HG03575 (cell line): ENCODE data around the gene NCLN.
"Not testable (repeated sequence)": the region's sequence is repeated elsewhere in the genome, so short reads cannot be mapped to it uniquely, and the experiment has no call there.

Experiments used
- ATAC-seq: cut with Tn5 transposase; IDR thresholded peaks from one replicate; pipeline ENCODE4 v1.9.1; 2021; ENCODE audit not compliant: unreplicated experiment, insufficient number of reproducible peaks, low FRiP score; ENCODE audit errors: extremely low read depth

NCLN gene

DNA sequence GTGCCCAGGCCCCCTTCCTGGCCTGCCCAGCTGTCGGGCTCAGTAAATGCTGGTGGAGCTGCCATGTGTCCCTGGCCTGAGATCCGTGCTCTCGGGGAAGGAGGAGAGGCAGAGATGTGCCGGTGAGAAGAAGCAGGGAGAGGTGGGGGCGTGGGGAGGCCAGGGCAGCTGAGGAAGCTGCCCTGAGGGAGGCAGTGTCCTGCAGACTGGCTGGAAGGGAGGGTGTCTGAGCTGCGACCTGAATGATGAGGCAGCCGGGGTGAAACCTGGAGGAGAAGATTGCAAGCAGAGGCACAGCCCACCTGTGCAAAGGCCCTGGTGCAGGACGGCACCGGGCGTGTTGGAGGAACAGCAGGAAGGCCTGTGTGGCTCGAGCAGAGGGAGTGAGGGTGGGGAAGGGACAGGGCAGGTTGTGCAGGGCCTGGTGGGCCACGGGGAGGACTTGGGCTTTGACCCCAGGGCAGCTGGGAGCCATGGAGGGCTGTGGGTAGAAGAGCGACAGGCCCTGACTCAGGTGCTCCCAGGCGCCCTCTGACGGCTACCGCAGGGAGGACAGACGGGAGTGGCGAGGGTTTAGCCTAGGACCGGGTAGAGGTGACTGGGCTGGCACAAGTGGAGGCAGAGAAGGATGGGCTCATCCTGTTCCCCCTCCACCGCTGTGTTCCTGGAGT lies 24.8 kb downstream of the NCLN start:
- ATAC-seq = no peak

DNA sequence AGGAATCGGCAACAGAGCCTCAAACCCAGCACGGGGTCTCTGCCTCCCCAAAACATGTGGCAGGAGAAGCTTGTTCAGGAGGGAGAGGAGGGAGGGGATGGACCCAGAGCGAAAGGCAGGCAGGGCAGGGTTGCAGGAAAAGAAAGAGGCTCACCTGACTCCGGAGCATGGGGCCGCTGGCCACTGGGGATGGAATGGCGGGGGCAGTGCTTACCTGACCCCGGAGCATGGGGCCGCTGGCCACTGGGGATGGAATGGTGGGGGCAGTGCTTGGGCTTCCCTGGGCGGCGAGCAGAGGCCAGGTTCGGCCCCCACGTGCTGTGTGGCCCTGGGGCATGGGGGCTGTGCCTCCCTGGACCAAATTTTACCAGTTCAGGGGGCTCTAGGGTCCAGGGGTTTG lies 25.5 kb downstream of the NCLN start:
- ATAC-seq = no peak

DNA sequence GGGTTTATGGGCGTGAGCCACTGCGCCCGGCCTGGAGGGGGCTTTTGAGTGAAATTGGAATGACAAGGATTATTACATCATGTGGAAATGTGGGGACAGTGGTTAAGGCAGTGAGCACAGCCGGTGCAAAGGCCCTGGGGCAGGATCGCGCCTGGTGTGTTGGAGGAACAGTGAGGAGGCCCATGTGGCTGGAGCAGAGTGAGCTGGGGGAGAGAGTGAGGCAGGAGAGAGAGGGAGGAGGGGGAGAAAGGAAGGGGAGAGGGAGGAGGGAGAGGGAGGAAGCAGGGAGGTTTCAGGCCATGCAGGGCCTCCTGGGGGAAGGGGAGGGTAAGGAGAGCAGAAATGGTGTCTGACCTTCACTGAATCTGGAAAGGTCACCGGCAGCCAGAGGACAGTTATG lies 27.4 kb downstream of the NCLN start:
- ATAC-seq = no peak

DNA sequence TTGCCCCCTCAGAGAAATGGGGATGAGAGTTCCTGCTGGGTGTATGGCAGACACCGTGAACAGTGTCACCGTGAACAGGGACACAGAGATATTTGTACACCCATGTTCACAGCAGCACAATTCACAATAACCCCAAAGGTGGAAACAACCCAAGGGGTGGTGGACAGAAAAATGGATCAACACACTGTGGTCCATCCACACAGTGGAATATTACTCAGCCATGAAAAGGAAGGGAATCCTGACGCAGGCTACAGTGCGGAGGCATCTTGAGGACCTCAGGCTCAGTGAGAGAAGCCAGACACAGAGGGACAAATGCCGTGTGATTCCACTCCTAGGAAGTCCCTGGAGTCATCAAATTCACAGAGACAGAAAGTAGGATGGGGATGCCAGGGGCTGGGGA lies 31.1 kb downstream of the NCLN start:
- ATAC-seq = no peak

DNA sequence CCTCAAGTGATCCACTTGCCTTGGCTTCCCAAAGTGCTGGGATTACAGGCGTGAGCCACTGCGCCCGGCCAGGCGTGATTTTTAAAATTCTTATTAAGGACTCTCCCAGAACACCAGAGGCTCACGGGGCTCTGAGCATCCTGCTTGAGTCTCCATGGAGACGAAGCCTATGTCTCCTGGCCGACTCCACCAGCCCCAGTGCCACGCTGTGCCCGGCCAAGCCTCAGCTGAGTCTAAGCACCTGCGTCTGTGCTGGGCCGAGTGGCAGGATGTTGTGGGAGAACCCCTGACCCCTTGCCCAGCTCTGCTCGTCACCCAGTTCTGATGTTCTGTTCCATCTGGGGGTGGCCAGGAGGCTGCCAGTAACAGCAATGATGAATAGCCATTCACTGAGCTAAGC lies 34.8 kb downstream of the NCLN start:
- no peak for ATAC-seq

DNA sequence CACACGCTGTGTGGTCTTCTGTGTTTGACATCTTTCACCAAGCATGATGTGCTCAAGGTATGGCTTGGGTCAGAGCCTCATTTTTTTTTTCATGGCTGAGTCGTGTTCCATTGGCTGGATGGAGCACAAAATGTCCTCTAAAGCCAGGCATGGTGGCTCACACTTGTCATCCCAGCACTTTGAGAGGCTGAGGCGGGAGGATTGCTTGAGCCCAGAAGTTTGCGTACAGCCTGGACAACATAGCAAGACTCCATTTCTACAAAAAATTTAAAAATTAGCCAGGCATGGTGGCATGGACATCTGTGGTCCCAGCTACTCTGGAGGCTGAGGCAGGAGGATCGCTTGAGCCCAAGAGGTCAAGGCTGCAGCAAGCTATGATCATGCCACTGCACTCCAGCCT lies 35.8 kb downstream of the NCLN start:
- ATAC-seq = not testable (repeated sequence)

DNA sequence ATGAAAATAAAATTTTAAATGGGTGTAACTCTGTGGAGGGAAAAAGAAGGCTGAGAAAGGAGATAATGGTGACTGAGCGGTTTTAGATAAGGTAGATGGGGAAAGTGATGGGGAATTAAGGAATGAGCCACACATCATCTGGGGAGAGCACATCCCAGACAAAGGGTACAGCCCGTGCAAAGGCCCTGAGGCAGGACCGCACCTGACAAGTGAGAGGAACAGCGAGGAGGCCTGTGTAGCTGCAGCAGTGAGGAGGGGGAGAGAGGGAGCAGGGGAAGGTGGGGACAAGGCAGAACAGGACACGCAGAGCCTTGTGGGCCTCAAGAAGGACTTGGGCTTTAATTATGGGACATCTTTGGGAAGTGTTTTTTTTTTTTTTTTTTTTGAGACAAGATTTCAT lies 37.0 kb downstream of the NCLN start:
- no peak for ATAC-seq

DNA sequence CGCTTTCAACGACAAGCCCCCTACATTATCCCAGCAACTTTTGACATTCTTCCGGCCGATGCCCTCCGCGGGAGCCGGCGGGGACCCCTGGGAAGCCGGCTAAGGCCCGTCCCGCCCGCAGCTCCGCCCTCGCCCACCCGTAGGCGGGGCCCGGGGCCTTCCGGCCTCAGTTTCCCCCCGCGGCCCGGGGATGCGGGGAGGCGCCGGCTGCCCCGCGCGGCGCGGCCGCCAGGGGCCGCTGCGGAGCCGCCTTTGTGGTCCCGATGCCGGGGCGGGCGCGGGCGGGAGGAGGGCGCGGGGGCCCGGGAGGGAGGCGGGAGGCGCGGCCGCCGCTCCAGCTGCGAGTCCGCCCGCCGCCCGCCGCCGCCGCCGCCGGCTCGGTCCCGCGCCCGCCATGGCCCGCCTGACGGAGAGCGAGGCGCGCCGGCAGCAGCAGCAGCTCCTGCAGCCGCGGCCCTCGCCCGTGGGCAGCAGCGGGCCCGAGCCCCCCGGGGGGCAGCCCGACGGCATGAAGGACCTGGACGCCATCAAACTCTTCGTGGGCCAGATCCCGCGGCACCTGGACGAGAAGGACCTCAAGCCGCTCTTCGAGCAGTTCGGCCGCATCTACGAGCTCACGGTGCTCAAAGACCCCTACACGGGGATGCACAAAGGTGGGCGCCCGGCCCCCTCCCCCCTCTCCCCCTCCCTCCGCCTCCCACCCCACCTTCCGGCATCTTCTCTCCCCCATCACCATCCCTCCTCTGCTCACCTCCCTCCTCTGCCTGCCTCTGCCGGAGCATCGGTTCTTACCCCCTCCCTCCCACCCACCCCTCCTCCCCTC lies 38.8 kb downstream of the NCLN start, which contains the start of gene CELF5:
Gene CELF5, plus strand, starts transcription at position 316 of the 823 bp plus-strand sequence. Its CDS starts 79 bp downstream, at position 395.
- no peak for ATAC-seq

DNA sequence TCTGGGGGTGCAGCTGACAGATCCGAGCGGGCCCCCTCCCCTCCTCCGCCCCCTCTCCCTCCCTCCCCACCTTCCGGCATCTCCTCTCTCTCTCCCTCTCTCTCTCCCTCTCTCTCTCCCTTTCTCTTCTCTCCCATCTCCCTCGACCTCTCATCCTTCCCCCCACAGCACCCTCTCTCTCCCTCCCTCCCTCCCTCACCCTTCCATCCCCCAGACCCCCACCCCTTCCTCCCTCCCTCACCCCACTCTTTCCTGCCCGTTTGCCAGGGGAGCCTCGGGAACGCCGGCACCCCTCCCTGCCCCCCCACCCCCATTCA lies 39.4 kb downstream of the NCLN start:
- no peak for ATAC-seq

DNA sequence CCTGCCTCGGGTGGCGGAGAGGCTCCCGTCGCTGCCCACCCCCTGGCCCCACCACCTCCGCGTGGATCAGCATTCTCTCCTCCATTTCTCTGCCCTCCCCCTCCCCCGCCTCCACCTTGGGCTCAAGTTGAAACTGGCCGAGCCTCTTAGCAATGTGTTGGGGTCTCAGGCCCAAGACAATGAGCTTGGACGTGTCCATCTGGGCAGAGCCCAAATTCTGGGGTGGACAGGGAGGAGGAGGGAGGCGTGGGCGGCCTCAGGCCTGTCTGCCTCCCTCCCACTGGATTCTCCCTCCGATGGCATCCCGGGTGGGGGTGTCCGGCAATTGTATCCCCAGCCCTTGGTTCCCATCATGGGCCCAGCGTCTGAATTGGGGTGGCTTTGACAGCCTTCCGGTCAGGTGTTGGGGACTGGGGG lies 40.0 kb downstream of the NCLN start:
- no peak for ATAC-seq

DNA sequence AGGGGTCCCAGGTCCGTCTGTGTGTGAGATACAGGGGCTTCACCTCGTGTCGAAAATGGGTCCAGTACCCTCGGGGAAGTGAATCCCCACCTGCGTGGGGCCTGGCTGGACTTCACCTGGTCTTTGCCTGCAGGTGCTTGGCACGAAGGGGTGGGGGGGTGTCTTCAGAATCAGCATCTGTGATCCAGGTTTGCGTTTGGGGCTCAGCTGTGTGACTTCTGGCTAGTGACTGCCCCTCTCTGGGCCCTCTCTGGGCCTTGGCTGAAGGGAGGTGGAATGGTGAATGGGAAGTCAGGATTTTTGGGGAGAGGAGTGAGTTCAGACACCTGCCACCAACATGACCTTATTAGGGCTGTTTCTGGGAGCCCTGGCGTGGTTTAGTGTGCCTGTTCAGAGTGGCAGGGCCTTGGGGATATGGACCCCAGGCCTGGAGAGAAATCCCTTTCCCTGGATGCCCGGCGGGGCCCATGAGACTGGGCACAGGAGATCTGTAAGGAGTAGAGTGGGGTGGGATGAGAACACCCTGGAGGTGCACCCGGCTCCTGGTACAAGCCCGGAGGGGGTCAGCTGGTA lies 41.4 kb downstream of the NCLN start:
- no peak for ATAC-seq

DNA sequence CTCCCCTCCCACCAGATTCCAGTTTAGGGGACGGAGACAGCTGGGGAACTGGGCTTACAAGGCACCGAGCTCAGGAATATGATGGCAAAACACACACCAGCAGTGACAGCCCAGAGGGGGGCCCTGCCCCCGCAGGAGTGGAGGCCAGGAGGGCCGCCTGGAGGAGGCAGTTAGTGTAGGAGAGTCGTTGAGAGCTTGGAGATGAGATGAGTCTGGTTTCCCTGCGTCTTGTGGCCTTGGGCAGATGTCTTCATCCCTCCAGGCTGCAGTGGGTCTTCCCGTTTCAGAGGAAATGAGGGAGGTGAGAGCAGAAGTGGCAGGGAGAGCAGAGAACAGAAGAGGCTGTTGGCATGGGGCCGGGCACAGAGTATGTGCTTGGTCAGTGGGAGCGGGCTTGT lies 43.6 kb downstream of the NCLN start:
- no peak for ATAC-seq

DNA sequence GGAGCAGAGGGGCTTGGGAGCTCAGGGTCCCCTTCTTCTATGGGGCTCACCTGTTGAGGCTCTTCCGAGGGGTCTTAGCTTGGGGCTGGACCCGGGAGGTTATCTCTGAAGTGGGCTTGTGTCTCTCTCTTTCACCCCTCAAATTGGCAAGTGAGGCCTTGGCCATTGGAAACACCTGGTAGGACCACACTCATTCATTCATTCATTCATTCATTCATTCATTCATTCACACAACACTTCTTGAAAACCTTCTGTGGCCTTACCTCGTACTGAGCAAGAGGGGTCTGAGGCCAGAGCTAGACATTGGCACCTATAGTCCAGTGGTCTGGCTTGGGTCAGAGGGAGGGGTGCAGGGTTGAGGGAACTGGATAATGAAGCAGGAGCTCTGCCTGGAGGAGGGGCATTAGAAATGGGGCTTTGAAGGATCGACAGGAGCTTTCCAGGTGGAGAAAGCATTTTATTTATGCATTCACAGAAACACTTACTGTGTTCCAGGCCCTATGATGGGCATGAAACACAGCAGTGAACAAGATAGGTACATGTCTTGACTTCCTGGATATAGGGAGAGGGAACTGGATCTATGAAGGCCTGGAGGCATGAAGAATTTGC lies 44.3 kb downstream of the NCLN start:
- no peak for ATAC-seq

DNA sequence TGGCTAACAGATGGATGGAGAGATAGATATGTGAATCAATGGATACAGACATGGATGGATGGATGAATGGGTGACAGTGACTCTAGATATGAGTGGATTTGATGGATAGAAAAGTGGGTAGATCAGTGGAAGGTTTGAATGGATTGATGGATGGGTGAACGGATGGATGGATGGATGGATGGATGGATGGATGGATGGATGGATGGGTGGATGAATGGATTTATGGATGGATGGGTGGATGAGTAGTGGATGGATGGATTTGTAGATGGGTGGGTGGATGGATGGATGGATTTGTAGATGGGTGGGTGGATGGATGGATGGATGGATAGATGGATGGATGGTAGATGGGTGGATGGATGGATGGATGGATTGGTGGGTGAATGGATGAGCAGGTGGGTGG lies 45.6 kb downstream of the NCLN start:
- ATAC-seq = no peak

DNA sequence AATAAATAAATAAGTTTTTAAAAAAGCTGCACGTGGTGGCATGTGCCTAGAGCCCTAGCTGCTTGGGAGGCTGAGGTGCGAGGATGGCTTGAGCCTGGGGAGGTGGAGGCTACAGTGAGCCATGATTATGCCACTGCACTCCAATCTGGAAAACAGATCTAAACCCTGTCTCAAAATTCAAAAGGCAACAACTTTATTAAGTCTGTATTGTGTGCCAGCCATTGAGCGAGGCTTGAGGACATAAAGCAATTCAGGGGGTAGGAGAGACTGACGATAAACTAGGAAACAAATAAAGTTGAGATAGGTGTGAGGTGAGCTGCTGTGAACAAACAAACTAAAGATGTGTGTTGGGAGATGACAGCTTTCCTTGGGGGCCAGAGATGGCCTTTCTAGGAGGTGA lies 47.4 kb downstream of the NCLN start:
- no peak for ATAC-seq

DNA sequence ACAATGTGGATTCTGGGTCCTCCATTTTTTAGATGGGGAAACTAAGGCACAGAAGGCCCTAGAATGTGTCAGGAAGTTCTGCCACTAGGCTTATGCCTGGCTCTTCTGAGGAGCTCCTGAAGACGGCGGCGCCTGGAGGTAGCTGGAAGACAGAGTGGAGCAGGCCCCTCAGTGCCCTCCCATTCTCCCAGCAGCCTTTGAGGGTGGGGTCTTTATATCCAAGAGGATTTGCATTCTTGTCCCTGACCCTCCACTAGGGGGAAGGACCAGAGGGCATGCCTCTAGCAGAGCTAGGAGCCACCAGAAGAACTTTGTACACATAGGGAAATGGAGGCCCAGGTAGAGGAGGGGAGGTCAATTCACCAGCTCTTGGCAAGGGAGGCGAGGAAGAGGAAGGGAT lies 48.1 kb downstream of the NCLN start:
- no peak for ATAC-seq

DNA sequence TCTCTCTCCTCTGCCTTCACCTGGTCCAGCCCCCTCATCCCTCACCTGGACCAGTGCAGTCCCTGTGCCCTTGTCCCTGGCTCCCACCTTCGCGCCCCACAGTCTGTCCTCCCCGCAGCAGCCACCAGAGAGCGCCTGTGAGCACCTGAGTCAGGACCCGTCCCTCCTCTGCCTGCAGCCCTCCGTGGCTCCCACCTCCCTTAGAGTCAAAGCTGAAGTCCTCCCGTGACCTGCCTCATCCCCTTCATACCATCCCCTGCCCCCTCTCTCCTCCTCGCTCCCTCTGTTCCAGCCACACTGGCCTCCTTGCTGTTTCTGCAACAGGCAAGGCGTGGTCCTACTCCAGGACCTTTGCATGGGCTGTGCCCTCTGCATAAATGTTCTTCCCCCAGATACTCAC lies 49.1 kb downstream of the NCLN start:
- no peak for ATAC-seq

DNA sequence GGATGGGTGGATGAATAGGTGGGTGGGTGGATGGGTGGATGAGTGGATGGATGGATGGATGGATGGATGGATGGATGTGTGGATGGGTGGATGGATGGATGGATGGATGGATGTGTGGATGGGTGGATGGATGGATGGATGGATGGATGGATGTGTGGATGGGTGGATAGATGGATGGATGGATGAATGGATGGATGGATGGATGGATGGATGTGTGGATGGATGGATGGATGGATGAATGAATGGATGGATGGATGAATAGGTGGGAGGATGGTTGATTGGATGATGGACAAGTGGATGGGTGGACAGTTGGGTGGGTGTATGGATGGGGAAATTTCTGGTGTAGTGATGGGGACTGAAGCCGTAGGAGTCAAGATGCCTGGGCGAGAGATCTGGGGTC lies 49.9 kb downstream of the NCLN start:
- not testable (repeated sequence) for ATAC-seq

DNA sequence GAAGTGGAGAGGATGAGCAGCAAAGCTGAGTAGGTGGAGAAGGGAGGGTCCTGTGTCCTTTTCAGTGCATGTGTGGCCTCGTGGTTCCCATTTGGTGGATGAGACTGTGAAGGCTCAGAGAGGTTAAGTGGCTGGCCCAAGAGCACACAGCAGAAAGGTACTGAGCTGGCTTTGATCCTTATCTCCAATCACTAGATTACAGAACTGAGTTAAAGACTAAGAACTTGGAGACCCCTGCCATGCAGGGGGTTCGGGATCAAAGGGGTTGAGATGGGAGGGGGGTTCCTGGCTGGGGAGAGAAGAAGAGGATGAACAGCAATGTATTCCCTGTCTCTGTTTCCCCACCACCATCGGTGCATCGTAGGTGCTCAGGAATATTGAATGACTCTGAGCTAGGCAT lies 50.5 kb downstream of the NCLN start:
- no peak for ATAC-seq

DNA sequence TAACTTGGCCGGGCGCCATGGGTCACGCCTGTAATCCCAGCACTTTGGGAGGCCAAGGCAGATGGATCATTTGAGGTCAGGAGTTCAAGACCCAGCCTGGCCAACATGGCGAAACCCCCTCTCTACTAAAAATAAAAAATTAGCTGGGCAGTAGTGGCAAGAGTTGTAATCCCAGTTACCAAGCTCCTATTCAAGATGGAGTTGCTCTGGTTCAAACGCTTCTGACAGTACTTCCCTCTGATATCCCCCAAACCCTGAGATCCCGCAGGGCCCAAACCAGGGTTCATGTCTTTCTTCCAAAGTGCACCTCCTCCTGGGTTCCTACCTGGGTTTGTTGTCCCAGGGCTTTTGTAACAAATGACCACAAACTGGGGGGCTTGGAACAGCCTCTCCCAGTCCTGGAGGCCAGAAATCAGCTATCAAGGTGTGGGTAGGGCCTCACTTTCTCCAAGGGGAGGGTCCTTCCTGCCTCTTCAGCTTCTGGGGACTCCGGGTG lies 52.4 kb downstream of the NCLN start:
- no peak for ATAC-seq
